ENCODE data around the gene GPN1.
"Not testable (repeated sequence)": the region's sequence is repeated elsewhere in the genome, so short reads cannot be mapped to it uniquely, and the experiment has no call there.

The GPN1 gene

GRCh38 chr2:27628767-27629709, at the start of gene GPN1, which contains the start of gene CCDC121:
Gene GPN1 (plus strand): TSS chr2:27629050. CDS start chr2:27629059, 9 bp downstream.
Gene CCDC121 (minus strand): TSS chr2:27629012. CDS start chr2:27627799, 1,213 bp downstream.
- peak; percentile 90 for DNase-seq (ENCODE audit: low spot score)

GRCh38 chr2:27581417-27582128, 47.3 kb upstream of the GPN1 start:
- DNase-seq (ENCODE audit: low spot score) = no peak

- DNase-seq (ENCODE audit: low spot score) = no peak
Observed at GRCh38 chr2:27582129-27582694, 46.6 kb upstream of the GPN1 start.

- DNase-seq (ENCODE audit: low spot score) = peak; percentile 70
Observed at GRCh38 chr2:27582695-27583389, 46.0 kb upstream of the GPN1 start, which contains the start of gene ZNF512. Gene ZNF512 (plus strand): TSS chr2:27583042. CDS start chr2:27583113, 71 bp downstream.

- no peak for DNase-seq (ENCODE audit: low spot score)
Observed at GRCh38 chr2:27583390-27583915, 45.4 kb upstream of the GPN1 start.

GRCh38 chr2:27584597-27584996, 44.3 kb upstream of the GPN1 start:
- no peak for DNase-seq (ENCODE audit: low spot score)

- no peak for DNase-seq (ENCODE audit: low spot score)
Observed at GRCh38 chr2:27587025-27587424, 41.8 kb upstream of the GPN1 start.

GRCh38 chr2:27588308-27588707, 40.5 kb upstream of the GPN1 start:
- no peak for DNase-seq (ENCODE audit: low spot score)

GRCh38 chr2:27591745-27592144, 37.1 kb upstream of the GPN1 start:
- DNase-seq (ENCODE audit: low spot score) = no peak

GRCh38 chr2:27593240-27593639, 35.6 kb upstream of the GPN1 start:
- no peak for DNase-seq (ENCODE audit: low spot score)

- not testable (repeated sequence) for DNase-seq (ENCODE audit: low spot score)
Observed at GRCh38 chr2:27594020-27594703, 34.7 kb upstream of the GPN1 start.

GRCh38 chr2:27595412-27595811, 33.4 kb upstream of the GPN1 start:
- not testable (repeated sequence) for DNase-seq (ENCODE audit: low spot score)

GRCh38 chr2:27596627-27597026, 32.2 kb upstream of the GPN1 start:
- no peak for DNase-seq (ENCODE audit: low spot score)

- DNase-seq (ENCODE audit: low spot score) = no peak
Observed at GRCh38 chr2:27606611-27607010, 22.2 kb upstream of the GPN1 start.

- no peak for DNase-seq (ENCODE audit: low spot score)
Observed at GRCh38 chr2:27613985-27614384, 14.9 kb upstream of the GPN1 start.

GRCh38 chr2:27615316-27615715, 13.5 kb upstream of the GPN1 start:
- DNase-seq (ENCODE audit: low spot score) = no peak

GRCh38 chr2:27621524-27621923, 7.3 kb upstream of the GPN1 start:
- DNase-seq (ENCODE audit: low spot score) = no peak

GRCh38 chr2:27622921-27623384, 5.9 kb upstream of the GPN1 start:
- peak; percentile 57 for DNase-seq (ENCODE audit: low spot score)

- DNase-seq (ENCODE audit: low spot score) = no peak
Observed at GRCh38 chr2:27624943-27625342, 3.9 kb upstream of the GPN1 start.

GRCh38 chr2:27626323-27626722, 2.5 kb upstream of the GPN1 start:
- not testable (repeated sequence) for DNase-seq (ENCODE audit: low spot score)

GRCh38 chr2:27626921-27627320, 1.9 kb upstream of the GPN1 start:
- DNase-seq (ENCODE audit: low spot score) = not testable (repeated sequence)

Data from COLO829 (cell line).